Measurements from ENCODE around the gene PDIA2. TPM values are rescaled to one million over a fixed set of nuclear protein-coding genes. Genes with fewer than 3 reads are reported as not detected.

Gene PDIA2
- total and polyA plus RNA-seq, 10 of the 15 experiments (the other 5 are each of a cell fraction or from before 2014, with no cell fraction given) = 0.11 to 0.36 TPM; not detected in 8

- ChIA-PET RAD21 (ENCODE audit: unreplicated experiment) (interaction anchor here (0.7 kb wide), 2 partner anchors 31 to 216 kb away, joined by 3 to 4 read pairs; partner anchors contain the start of gene AXIN1), POLR2A (interaction anchor here (0.6 to 1.6 kb wide), 2 partner anchors 15 to 28 kb away, joined by 4 to 8 read pairs; no protein-coding TSS in a partner anchor), SMC1A (ENCODE audit: uncharacterized antibody, unreplicated experiment) (no interaction called here), CTCF (interaction anchor here (0.8 kb wide), 1 partner anchor 86 kb away, joined by 3 read pairs; no protein-coding TSS in a partner anchor)
- no peak overlapping the region for H2AFZ ChIP-seq (ENCODE audit: control insufficient read depth, low read depth, low read length)
- no peak overlapping the region for H3K4me3 ChIP-seq
- ATAC-seq = no peak
- H3K9ac ChIP-seq (ENCODE audit: control insufficient read depth, insufficient read depth, low read length) = no peak overlapping the region
- no peak for FAIRE-seq
- TF ChIP-seq JUND (IDR thresholded peaks at IDR 0.05; ENCODE audit: low read depth, low read length) (no peak), NKRF (conservative IDR thresholded peaks at IDR 0.05) (no peak), ZNF274 (IDR thresholded peaks at IDR 0.05; ENCODE audit: insufficient read depth, insufficient read length) (no peak), TCF12 (IDR thresholded peaks at IDR 0.05; ENCODE audit: low read depth, low read length) (no peak), ZNF384 (IDR thresholded peaks at IDR 0.05; ENCODE audit: borderline replicate concordance, low read depth, low read length) (no peak)
- H3K27me3 ChIP-seq (replicated peaks in 1 of 2; ENCODE audit: control insufficient read depth in 2 of 2, insufficient read depth in 2 of 2, low read length in 1 of 2) = no peaks in the 10 kb centered on the region
- H3K27ac ChIP-seq (ENCODE audit: control insufficient read depth, insufficient read depth) = no peak overlapping the region
- H3K4me1 ChIP-seq (ENCODE audit: control insufficient read depth, insufficient read depth, low read length) = peaks cover 22% of the 10 kb centered on the region
- peaks cover 3 to 13% of the 10 kb centered on the region in 2 experiments; a peak in 3 of 4 replicates for H3K36me3 ChIP-seq (ENCODE audit: control insufficient read depth in 2 of 2, insufficient read depth in 2 of 2, low read length in 1 of 2)
- no peak for DNase-seq (ENCODE audit: low read depth, low spot score)
- intact Hi-C loops (cut with micrococcal nuclease; ENCODE audit: unreplicated experiment) (no loop called here), in situ Hi-C loops (cut with MboI) (no loop called here)
- H4K20me1 ChIP-seq (ENCODE audit: control insufficient read depth, insufficient read depth) = no peaks in the 10 kb centered on the region
- 76% methylated on average over 9 of the region's 9 CpGs for WGBS (ENCODE audit: insufficient coverage, insufficient replicate concordance, low lambda C conversion rate, missing lambda C conversion rate)
- no TSS peak for BruUV-seq (replicated peaks)
- H3K4me2 ChIP-seq (ENCODE audit: control insufficient read depth, insufficient read depth) = no peak overlapping the region
- peaks cover 14% of the 10 kb centered on the region for H3K79me2 ChIP-seq (ENCODE audit: control insufficient read depth, insufficient read depth, low read length)
- no peaks in the 10 kb centered on the region for H3K9me3 ChIP-seq (replicated peaks; ENCODE audit: control insufficient read depth, insufficient read depth, low read length)
Observed at GRCh38 chr16:321532-321931, 38.6 kb downstream of the PDIA2 start.
